CD14-positive monocyte (primary cell): ENCODE measurements around the gene HEYL. TPM values are rescaled to one million over a fixed set of nuclear protein-coding genes. Genes with fewer than 3 reads are reported as not detected.

Experiments used
- DNase-seq, 3 donors: peaks; one replicate each; pipeline ENCODE4 v3.0.0-alpha.2; 2011 to 2022
- H2AFZ ChIP-seq: 2 replicates; pipeline ENCODE4 v1.6.0; 2012; ENCODE audit warnings: mild to moderate bottlenecking, low read depth, low read length, inconsistent platforms; ENCODE audit not compliant: insufficient read depth, poor library complexity, severe bottlenecking
- H3K27ac ChIP-seq, 2 donors: 1 replicate in 1 of 2; 2 replicates in 1 of 2; pipeline ENCODE4 v1.5.1; 2012 to 2013; ENCODE audit warnings: low read length in 2 of 2, control low read depth in 1 of 2, inconsistent platforms in 1 of 2, low read depth in 1 of 2, mild to moderate bottlenecking in 1 of 2
- H3K27me3 ChIP-seq, 2 donors: one replicate each; pipeline versions ENCODE4 v1.6.0 to v1.6.1; 2011 to 2013; ENCODE audit warnings: low read length in 2 of 2; ENCODE audit not compliant: control insufficient read depth in 2 of 2, insufficient read depth in 2 of 2
- H3K36me3 ChIP-seq, 2 donors: replicated peaks in 1 of 2; 1 replicate in 1 of 2; 2 replicates in 1 of 2; pipeline versions ENCODE4 v1.5.1 to v1.6.1; 2012 to 2013; ENCODE audit warnings: low read length in 2 of 2, control low read depth in 1 of 2, inconsistent platforms in 1 of 2, mild to moderate bottlenecking in 1 of 2; ENCODE audit not compliant: insufficient read depth in 2 of 2, control insufficient read depth in 1 of 2
- H3K4me1 ChIP-seq, 2 donors: 1 replicate in 1 of 2; 2 replicates in 1 of 2; pipeline versions ENCODE4 v1.5.1 to v1.6.1; 2012 to 2013; ENCODE audit warnings: low read length in 2 of 2, control low read depth in 1 of 2, inconsistent platforms in 1 of 2, mild to moderate bottlenecking in 1 of 2, moderate library complexity in 1 of 2; ENCODE audit not compliant: insufficient read depth in 2 of 2, control insufficient read depth in 1 of 2
- H3K4me2 ChIP-seq: replicated peaks from 2 replicates; pipeline ENCODE3; 2012; ENCODE audit warnings: low read length, moderate library complexity, mild to moderate bottlenecking; ENCODE audit not compliant: poor library complexity, severe bottlenecking; ENCODE audit errors: extremely low read depth
- H3K4me3 ChIP-seq, 3 experiments: fragments of 200-600 bp in 1 of 3; sonication (generic) in 1 of 3; replicated peaks in 1 of 3; 1 replicate in 2 of 3; 2 replicates in 1 of 3; pipeline ENCODE4 v1.5.1; 2011 to 2013; ENCODE audit warnings: low read length in 3 of 3, mild to moderate bottlenecking in 3 of 3, control low read depth in 2 of 3, low read depth in 2 of 3, inconsistent platforms in 1 of 3, moderate library complexity in 1 of 3
- H3K79me2 ChIP-seq: 2 replicates; pipeline ENCODE4 v1.6.0; 2012; ENCODE audit warnings: mild to moderate bottlenecking, control low read depth, inconsistent platforms, low read length, moderate library complexity; ENCODE audit not compliant: insufficient read depth
- H3K9ac ChIP-seq: 2 replicates; pipeline ENCODE4 v1.6.0; 2017; ENCODE audit warnings: low read length, mild to moderate bottlenecking; ENCODE audit not compliant: insufficient read depth, poor library complexity, severe bottlenecking
- H3K9me3 ChIP-seq, 2 donors: replicated peaks in 1 of 2; 1 replicate in 1 of 2; 2 replicates in 1 of 2; pipeline versions ENCODE4 v1.5.1 to v1.6.1; 2012 to 2013; ENCODE audit warnings: low read length in 2 of 2, control low read depth in 1 of 2; ENCODE audit not compliant: control insufficient read depth in 1 of 2, insufficient read depth in 1 of 2
- H4K20me1 ChIP-seq: 2 replicates; pipeline ENCODE4 v1.6.0; 2012; ENCODE audit warnings: mild to moderate bottlenecking, low read length, control low read depth, moderate library complexity; ENCODE audit not compliant: insufficient read depth
- H3K27ac Mint-ChIP-seq, 7 donors: one replicate each; pipeline ENCODE4 v1.8.0; 2020; ENCODE audit warnings: mild to moderate bottlenecking in 7 of 7, mixed read lengths in 7 of 7, moderate library complexity in 6 of 7, inconsistent platforms in 2 of 7
- H3K27me3 Mint-ChIP-seq, 3 donors: one replicate each; pipeline ENCODE4 v1.8.0; 2021 to 2022; ENCODE audit warnings: low read depth in 3 of 3, mild to moderate bottlenecking in 3 of 3, mixed read lengths in 3 of 3, moderate library complexity in 3 of 3, inconsistent platforms in 1 of 3
- H3K36me3 Mint-ChIP-seq, 2 donors: one replicate each; pipeline ENCODE4 v1.8.0; 2020; ENCODE audit warnings: mixed read lengths in 2 of 2, inconsistent platforms in 1 of 2, mild to moderate bottlenecking in 1 of 2
- H3K4me1 Mint-ChIP-seq: one replicate; pipeline ENCODE4 v1.8.0; 2020; ENCODE audit warnings: mild to moderate bottlenecking, mixed read lengths
- H3K4me3 Mint-ChIP-seq, 2 donors: one replicate each; pipeline ENCODE4 v1.8.0; 2020; ENCODE audit warnings: mild to moderate bottlenecking in 2 of 2, mixed read lengths in 2 of 2, moderate library complexity in 1 of 2
- H3K9me3 Mint-ChIP-seq, 7 donors: one replicate each; pipeline ENCODE4 v1.8.0; 2020 to 2022; ENCODE audit warnings: mixed read lengths in 7 of 7, mild to moderate bottlenecking in 6 of 7, moderate library complexity in 6 of 7, inconsistent platforms in 2 of 7
- WGBS: methylation state at CpG from one replicate; pipeline ENCODE4 v1.1.5; 2013; ENCODE audit warnings: missing lambda C conversion rate; ENCODE audit not compliant: insufficient coverage; 5-methylcytosine and 5-hydroxymethylcytosine counted together
- intact Hi-C, 2 donors: fragments of 100-400 bp; cut with micrococcal nuclease; formaldehyde crosslinking; loops; one replicate each; pipeline versions ENCODE4 v1.15.0 to v1.15.1; 2023
- polyA plus RNA-seq, 3 donors: library from polyadenylated mRNA; depleted of rRNA in 1 of 3; unstranded in 2 of 3; stranded (reverse) in 1 of 3; fragments of 300-500 nt in 2 of 3; fragments of >200 nt in 1 of 3; fragmentation: Illumina TruSeq in 2 of 3; gene quantifications; 1 replicate in 2 of 3; 2 replicates in 1 of 3; pipeline ENCODE4 v1.2.3, GENCODE V29; 2012 to 2021
- TF ChIP-seq, protein P1 (sequence below): fragments of 200-600 bp; IDR thresholded peaks from one replicate; pipeline ENCODE4 v1.8.0; 2022; ENCODE audit warnings: antibody characterized with exemption, mild to moderate bottlenecking

The HEYL gene
- polyA plus RNA-seq, 3 donors = 0.04 to 0.15 (median 0.15) TPM

DNA sequence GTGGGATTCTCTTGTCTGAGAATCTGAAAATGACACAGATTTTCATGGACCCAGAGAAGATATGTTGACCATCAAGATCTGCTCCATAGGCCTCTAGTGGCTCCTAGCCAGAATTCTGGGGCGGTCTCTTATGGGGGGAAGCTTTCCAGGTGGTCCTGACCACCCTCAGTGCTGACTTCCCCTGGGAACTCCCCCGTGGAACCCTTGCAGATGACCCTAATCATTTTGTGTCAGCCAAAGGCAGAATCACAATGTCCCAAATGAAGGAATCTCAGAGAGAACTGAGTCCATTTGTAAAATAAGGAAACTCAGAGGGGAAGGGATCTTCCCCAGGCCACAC lies 3.6 kb downstream of the HEYL start:
- Mint-ChIP-seq H3K4me1 (peaks cover 5% of the 10 kb centered on the region), H3K27me3 (peaks cover 6 to 28% (median 18%) of the 10 kb centered on the region in 3 donors), H3K4me3 (no peak overlapping the region), H3K9me3 (no peaks in the 10 kb centered on the region), H3K27ac (no peak overlapping the region), H3K36me3 (no peaks in the 10 kb centered on the region)
- Histone ChIP-seq H3K4me3 (no peak overlapping the region), H2AFZ (no peak overlapping the region), H3K4me2 (no peak overlapping the region), H3K79me2 (no peaks in the 10 kb centered on the region), H3K9ac (no peak overlapping the region), H3K4me1 (peaks cover 3 to 15% of the 10 kb centered on the region in 2 donors), H3K27me3 (peaks cover 8 to 13% of the 10 kb centered on the region in 2 donors), H3K9me3 (no peaks in the 10 kb centered on the region), H3K27ac (no peak overlapping the region), H3K36me3 (no peaks in the 10 kb centered on the region), H4K20me1 (no peaks in the 10 kb centered on the region)
- intact Hi-C loops = no loop called here
- TF ChIP-seq, protein P1, sequence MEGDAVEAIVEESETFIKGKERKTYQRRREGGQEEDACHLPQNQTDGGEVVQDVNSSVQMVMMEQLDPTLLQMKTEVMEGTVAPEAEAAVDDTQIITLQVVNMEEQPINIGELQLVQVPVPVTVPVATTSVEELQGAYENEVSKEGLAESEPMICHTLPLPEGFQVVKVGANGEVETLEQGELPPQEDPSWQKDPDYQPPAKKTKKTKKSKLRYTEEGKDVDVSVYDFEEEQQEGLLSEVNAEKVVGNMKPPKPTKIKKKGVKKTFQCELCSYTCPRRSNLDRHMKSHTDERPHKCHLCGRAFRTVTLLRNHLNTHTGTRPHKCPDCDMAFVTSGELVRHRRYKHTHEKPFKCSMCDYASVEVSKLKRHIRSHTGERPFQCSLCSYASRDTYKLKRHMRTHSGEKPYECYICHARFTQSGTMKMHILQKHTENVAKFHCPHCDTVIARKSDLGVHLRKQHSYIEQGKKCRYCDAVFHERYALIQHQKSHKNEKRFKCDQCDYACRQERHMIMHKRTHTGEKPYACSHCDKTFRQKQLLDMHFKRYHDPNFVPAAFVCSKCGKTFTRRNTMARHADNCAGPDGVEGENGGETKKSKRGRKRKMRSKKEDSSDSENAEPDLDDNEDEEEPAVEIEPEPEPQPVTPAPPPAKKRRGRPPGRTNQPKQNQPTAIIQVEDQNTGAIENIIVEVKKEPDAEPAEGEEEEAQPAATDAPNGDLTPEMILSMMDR = no peak
- WGBS = 100% methylated on average over 2 of the region's 2 CpGs
- DNase-seq = no peak

- H3K9me3 Mint-ChIP-seq = no peaks in the 10 kb centered on the region
- H3K4me3 ChIP-seq = no peak overlapping the region
- H3K9me3 ChIP-seq = no peaks in the 10 kb centered on the region
- no peak overlapping the region for H3K9ac ChIP-seq
- H3K36me3 Mint-ChIP-seq = no peaks in the 10 kb centered on the region
- no peak overlapping the region for H2AFZ ChIP-seq
- peaks cover 8 to 13% of the 10 kb centered on the region in 2 donors for H3K27me3 ChIP-seq
- TF ChIP-seq, protein P1 = no peak
- H3K4me3 Mint-ChIP-seq = no peak overlapping the region
- H3K4me1 Mint-ChIP-seq = peaks cover 5% of the 10 kb centered on the region
- no peak overlapping the region for H3K27ac Mint-ChIP-seq
- no peak overlapping the region for H3K27ac ChIP-seq
- peaks cover 3 to 15% of the 10 kb centered on the region in 2 donors for H3K4me1 ChIP-seq
- H3K79me2 ChIP-seq = no peaks in the 10 kb centered on the region
- H3K36me3 ChIP-seq = no peaks in the 10 kb centered on the region
- DNase-seq = no peak
- peaks cover 6 to 25% (median 18%) of the 10 kb centered on the region in 3 donors for H3K27me3 Mint-ChIP-seq
- H3K4me2 ChIP-seq = no peak overlapping the region
- no peaks in the 10 kb centered on the region for H4K20me1 ChIP-seq
- 97% methylated on average over 7 of the region's 12 CpGs for WGBS
- intact Hi-C loops = no loop called here
Observed at GRCh38 chr1:39635205-39635870, 4.1 kb downstream of the HEYL start.
